GM12891 (cell line): ENCODE results near the gene MAP3K7.

Source experiments
- PAX5 ChIP-seq: IDR thresholded peaks from 2 replicates; pipeline ENCODE4 v1.6.1; 2011; ENCODE audit warnings: low read length, moderate library complexity, mild to moderate bottlenecking; ENCODE audit not compliant: insufficient read depth, severe bottlenecking
- POLR2A ChIP-seq: IDR thresholded peaks from 2 replicates; pipeline ENCODE4 v1.6.1; 2011; ENCODE audit warnings: low read depth, low read length, control low read depth
- POLR2AphosphoS5 ChIP-seq: IDR thresholded peaks from 2 replicates; pipeline ENCODE4 v1.6.1; 2011; ENCODE audit warnings: low read depth, low read length, control low read depth
- POU2F2 ChIP-seq: IDR thresholded peaks from 2 replicates; pipeline ENCODE4 v1.6.1; 2011; ENCODE audit warnings: low read depth, mild to moderate bottlenecking, control low read depth, low read length, moderate library complexity
- SPI1 ChIP-seq: IDR thresholded peaks from 2 replicates; pipeline ENCODE4 v1.6.1; 2011; ENCODE audit warnings: low read depth, low read length, control low read depth
- TAF1 ChIP-seq: IDR thresholded peaks from 2 replicates; pipeline ENCODE4 v1.6.1; 2011; ENCODE audit warnings: low read depth, low read length, control low read depth

- TF ChIP-seq POLR2AphosphoS5 (no peak), POLR2A (no peak), SPI1 (no peak), TAF1 (no peak), POU2F2 (no peak), PAX5 (no peak)
Measured at GRCh38 chr6:90569223-90569622, 17.6 kb downstream of the MAP3K7 start.
